ENCODE results near the gene OSBP2. TPM values are rescaled to one million over a fixed set of nuclear protein-coding genes. Genes with fewer than 3 reads are reported as not detected.

OSBP2 gene
- total RNA-seq, 4 donors from 2014 or later = 0.35 to 3.5 (median 1.8) TPM

DNA sequence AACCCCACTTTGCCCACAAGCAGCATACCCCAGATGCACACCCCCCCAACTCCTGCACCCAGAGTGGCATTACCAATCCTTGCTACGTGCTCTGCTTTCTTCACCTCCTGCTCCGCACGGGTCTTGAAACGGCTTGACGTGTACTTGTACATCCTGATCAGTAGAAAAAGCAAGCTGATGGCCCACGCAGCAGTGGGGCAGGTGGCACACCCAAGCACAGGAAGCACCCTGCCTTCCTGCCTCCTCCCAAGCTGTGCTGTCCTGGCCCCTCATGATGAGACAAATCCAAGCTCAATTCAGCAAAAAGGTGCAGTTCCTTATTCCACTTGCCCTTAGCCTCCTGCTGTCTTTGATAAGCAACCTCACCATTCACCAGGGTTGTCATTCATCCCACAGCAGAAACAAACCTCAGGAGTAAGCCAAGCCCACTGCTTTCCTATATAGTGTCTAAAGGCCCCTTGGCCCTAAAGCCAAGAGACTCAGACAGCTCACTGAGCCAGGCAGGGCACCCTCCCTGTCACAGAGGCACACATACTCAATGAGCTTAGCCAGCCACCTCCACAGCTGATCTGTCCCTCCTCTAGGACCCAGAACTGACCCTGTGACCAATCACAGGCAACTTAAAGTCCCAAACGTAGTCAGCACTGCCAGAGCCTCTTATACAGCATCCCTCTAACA lies 246.2 kb downstream of the OSBP2 start:
- no peak for ATAC-seq
- Histone ChIP-seq H3K27me3 (no peaks in the 10 kb centered on the region), H3K4me1 (peaks cover 0 to under 1% (median 0%) of the 10 kb centered on the region in 3 donors), H3K4me3 (no peak overlapping the region), H3K27ac (no peak overlapping the region), H3K36me3 (peaks cover 3 to 100% of the 10 kb centered on the region in 2 donors), H3K9me3 (no peaks in the 10 kb centered on the region)
- WGBS, 2 donors (ENCODE audit: low coverage in 1 of 2) = 73 to 85% methylated on average over 6 of the region's 7 CpGs
- TF ChIP-seq POLR2A (IDR thresholded peaks at IDR 0.05) (no peak), POLR2AphosphoS5 (IDR thresholded peaks at IDR 0.05) (no peak), EP300 (IDR thresholded peaks at IDR 0.05) (no peak)
- TF ChIP-seq, protein P1, sequence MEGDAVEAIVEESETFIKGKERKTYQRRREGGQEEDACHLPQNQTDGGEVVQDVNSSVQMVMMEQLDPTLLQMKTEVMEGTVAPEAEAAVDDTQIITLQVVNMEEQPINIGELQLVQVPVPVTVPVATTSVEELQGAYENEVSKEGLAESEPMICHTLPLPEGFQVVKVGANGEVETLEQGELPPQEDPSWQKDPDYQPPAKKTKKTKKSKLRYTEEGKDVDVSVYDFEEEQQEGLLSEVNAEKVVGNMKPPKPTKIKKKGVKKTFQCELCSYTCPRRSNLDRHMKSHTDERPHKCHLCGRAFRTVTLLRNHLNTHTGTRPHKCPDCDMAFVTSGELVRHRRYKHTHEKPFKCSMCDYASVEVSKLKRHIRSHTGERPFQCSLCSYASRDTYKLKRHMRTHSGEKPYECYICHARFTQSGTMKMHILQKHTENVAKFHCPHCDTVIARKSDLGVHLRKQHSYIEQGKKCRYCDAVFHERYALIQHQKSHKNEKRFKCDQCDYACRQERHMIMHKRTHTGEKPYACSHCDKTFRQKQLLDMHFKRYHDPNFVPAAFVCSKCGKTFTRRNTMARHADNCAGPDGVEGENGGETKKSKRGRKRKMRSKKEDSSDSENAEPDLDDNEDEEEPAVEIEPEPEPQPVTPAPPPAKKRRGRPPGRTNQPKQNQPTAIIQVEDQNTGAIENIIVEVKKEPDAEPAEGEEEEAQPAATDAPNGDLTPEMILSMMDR (IDR thresholded peaks at IDR 0.05) = no peak

DNA sequence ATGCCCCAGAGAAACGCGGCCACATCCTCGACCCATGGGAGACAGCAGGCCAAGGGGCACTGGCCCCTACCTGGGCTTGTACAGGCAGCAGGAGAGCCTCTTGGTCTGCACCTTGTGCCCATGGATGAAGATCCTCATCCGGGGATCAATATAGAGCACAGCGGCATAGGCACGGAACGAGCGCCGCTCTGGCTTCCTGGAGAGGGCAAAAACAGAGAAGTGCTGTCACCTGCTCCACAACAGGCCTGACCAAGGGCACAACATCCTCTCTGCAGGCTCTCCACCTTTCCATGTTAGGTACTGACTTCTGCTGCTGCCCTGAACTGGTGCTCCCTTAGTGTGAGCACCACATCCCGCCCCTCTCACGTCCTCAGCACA lies 246.7 kb downstream of the OSBP2 start:
- no peak overlapping the region for H3K4me3 ChIP-seq
- no peak overlapping the region for H3K27ac ChIP-seq
- no peaks in the 10 kb centered on the region for H3K27me3 ChIP-seq
- no peaks in the 10 kb centered on the region for H3K9me3 ChIP-seq
- WGBS, 2 donors (ENCODE audit: low coverage in 1 of 2) = 100% methylated on average over 1 of the region's 11 CpGs; no CpG with 5 or more reads in 1 of the 2 donors
- H3K36me3 ChIP-seq = peaks cover 3 to 100% of the 10 kb centered on the region in 2 donors
- TF ChIP-seq POLR2AphosphoS5 (IDR thresholded peaks at IDR 0.05) = no peak
- TF ChIP-seq POLR2A (IDR thresholded peaks at IDR 0.05) = no peak
- TF ChIP-seq, protein P1 (IDR thresholded peaks at IDR 0.05) = no peak
- TF ChIP-seq EP300 (IDR thresholded peaks at IDR 0.05) = no peak
- ATAC-seq = no peak
- H3K4me1 ChIP-seq = peaks cover 0 to 6% (median 0%) of the 10 kb centered on the region in 3 donors

DNA sequence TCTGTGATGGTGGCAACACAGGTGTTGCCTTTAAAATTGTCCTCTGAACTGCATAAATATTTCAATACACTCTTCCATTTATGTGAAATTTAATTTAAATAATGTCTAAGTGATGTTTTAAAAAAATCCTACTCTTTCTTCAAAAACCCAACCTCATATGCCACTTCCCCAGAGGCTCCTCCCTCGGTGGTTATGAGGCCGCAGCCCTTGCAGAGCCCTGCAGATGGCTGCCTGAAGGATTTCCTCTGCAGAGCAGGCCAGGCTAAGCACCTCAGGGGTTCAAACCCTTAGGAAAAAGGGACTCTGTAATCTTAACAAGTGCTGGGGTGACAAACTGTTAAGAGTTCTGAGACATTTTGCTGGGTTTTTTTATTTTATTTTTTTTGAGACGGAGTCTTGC lies 248.7 kb downstream of the OSBP2 start:
- no peaks in the 10 kb centered on the region for H3K27me3 ChIP-seq
- peaks cover 3 to 26% (median 18%) of the 10 kb centered on the region in 3 donors for H3K4me1 ChIP-seq
- no peak overlapping the region for H3K4me3 ChIP-seq
- 79 to 80% methylated on average over 1 to 3 of the region's 3 CpGs for WGBS, 2 donors (ENCODE audit: low coverage in 1 of 2)
- TF ChIP-seq POLR2A (IDR thresholded peaks at IDR 0.05) (no peak), POLR2AphosphoS5 (IDR thresholded peaks at IDR 0.05) (no peak), EP300 (IDR thresholded peaks at IDR 0.05) (no peak)
- TF ChIP-seq, protein P1 (IDR thresholded peaks at IDR 0.05) = no peak
- ATAC-seq = no peak
- no peaks in the 10 kb centered on the region for H3K9me3 ChIP-seq
- H3K27ac ChIP-seq = no peak overlapping the region
- H3K36me3 ChIP-seq = peaks cover 0 to 85% of the 10 kb centered on the region in 2 donors

DNA sequence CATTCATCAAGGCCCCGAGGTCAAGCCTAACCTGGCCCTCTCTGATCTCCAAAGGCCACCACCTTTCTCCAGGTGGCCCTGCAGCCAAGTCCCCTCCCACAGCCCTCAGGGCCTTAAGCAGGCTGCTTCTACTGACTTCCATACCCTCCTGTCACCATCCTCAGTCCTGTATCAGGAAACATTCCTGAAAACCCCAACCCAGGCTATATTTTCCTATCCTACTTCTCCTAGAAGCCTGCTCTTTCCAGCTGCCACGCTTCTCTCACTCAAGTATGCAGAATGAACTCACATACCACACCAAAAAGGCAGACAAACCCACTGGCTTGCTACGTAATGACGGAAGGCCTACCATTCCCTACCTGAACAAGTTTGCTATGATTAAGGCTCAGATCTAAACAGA lies 250.3 kb downstream of the OSBP2 start:
- Histone ChIP-seq H3K27me3 (no peaks in the 10 kb centered on the region), H3K4me3 (no peak overlapping the region), H3K9me3 (no peaks in the 10 kb centered on the region), H3K36me3 (peaks cover 0 to 84% of the 10 kb centered on the region in 2 donors), H3K4me1 (peaks cover 3 to 42% (median 21%) of the 10 kb centered on the region in 3 donors), H3K27ac (no peak overlapping the region)
- 86 to 95% methylated on average over 2 to 4 of the region's 4 CpGs for WGBS, 2 donors (ENCODE audit: low coverage in 1 of 2)
- TF ChIP-seq POLR2AphosphoS5 (IDR thresholded peaks at IDR 0.05) = no peak
- no peak for TF ChIP-seq EP300 (IDR thresholded peaks at IDR 0.05)
- TF ChIP-seq, protein P1 (IDR thresholded peaks at IDR 0.05) = no peak
- TF ChIP-seq POLR2A (IDR thresholded peaks at IDR 0.05) = no peak
- ATAC-seq = no peak

DNA sequence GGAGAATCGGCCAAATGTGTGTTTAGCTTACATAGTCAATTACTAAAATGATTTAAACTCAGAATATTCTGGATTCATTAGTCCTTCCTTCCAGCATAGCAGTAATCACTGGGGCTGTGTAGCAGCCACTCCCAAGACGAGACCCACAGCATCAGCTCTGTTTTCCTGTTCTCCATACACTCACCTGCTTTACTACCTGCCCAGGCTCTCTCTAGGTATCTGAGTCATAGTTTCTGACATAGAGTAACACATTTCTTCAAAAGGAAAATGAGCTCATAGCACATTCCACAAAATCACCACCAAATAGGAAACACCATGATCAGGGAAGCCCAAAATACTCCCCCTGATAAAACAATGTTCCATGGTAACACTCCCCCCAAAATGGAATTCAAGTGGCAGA lies 251.0 kb downstream of the OSBP2 start:
- no peaks in the 10 kb centered on the region for H3K9me3 ChIP-seq
- peaks cover 0 to 84% of the 10 kb centered on the region in 2 donors for H3K36me3 ChIP-seq
- no peak for ATAC-seq
- TF ChIP-seq POLR2A (IDR thresholded peaks at IDR 0.05) (no peak), POLR2AphosphoS5 (IDR thresholded peaks at IDR 0.05) (no peak)
- TF ChIP-seq, protein P1 (IDR thresholded peaks at IDR 0.05) = no peak
- no peak overlapping the region for H3K4me3 ChIP-seq
- H3K27me3 ChIP-seq = no peaks in the 10 kb centered on the region
- WGBS, 2 donors (ENCODE audit: low coverage in 1 of 2) = 83 to 95% methylated on average over 2 of the region's 2 CpGs
- peaks cover 3 to 44% (median 21%) of the 10 kb centered on the region in 3 donors for H3K4me1 ChIP-seq
- H3K27ac ChIP-seq = peak overlapping the region in 3 of 4 donors; percentile 81 to 83 (median 82)
